Brain pericyte (primary cell): Measurements from ENCODE around the gene MYH9.
A peak's percentile ranks its signal among the peaks of the same experiment; 100 is the strongest.
"Not testable (repeated sequence)": the region's sequence is repeated elsewhere in the genome, so short reads cannot be mapped to it uniquely, and the experiment has no call there.

Experiments used
- DNase-seq: peaks from one replicate; pipeline ENCODE4 v3.0.0-alpha.2; 2012; ENCODE audit warnings: low read depth, low spot score

Gene MYH9

GRCh38 chr22:36293606-36294292, 94.0 kb downstream of the MYH9 start:
- no peak for DNase-seq

GRCh38 chr22:36292823-36293530, 94.8 kb downstream of the MYH9 start:
- DNase-seq: no peak

- no peak for DNase-seq
These were observed 95.7 kb downstream of the MYH9 start for GRCh38 chr22:36291831-36292740.

- not testable (repeated sequence) for DNase-seq
These were observed 97.2 kb downstream of the MYH9 start for GRCh38 chr22:36290391-36291075.

GRCh38 chr22:36289948-36290371, 97.8 kb downstream of the MYH9 start:
- DNase-seq: not testable (repeated sequence)

GRCh38 chr22:36289406-36289870, 98.3 kb downstream of the MYH9 start:
- no peak for DNase-seq

GRCh38 chr22:36288571-36289405, 99.0 kb downstream of the MYH9 start:
- DNase-seq: no peak

- no peak for DNase-seq
These were observed 99.8 kb downstream of the MYH9 start for GRCh38 chr22:36287881-36288515.

GRCh38 chr22:36286096-36286957, 101.4 kb downstream of the MYH9 start:
- DNase-seq: peak; percentile 69

- DNase-seq: no peak
These were observed 102.2 kb downstream of the MYH9 start for GRCh38 chr22:36285545-36285944.

GRCh38 chr22:36285017-36285416, 102.8 kb downstream of the MYH9 start:
- no peak for DNase-seq

- DNase-seq: no peak
These were observed 103.6 kb downstream of the MYH9 start for GRCh38 chr22:36284171-36284571.

- DNase-seq: no peak
These were observed 105.4 kb downstream of the MYH9 start for GRCh38 chr22:36282328-36282831.

GRCh38 chr22:36281781-36282327, 105.9 kb downstream of the MYH9 start:
- no peak for DNase-seq

GRCh38 chr22:36280379-36280778, 107.4 kb downstream of the MYH9 start:
- no peak for DNase-seq

GRCh38 chr22:36279219-36279666, 108.5 kb downstream of the MYH9 start:
- no peak for DNase-seq

- no peak for DNase-seq
These were observed 110.1 kb downstream of the MYH9 start for GRCh38 chr22:36277482-36278291.

- DNase-seq: no peak
These were observed 113.2 kb downstream of the MYH9 start for GRCh38 chr22:36274531-36274930.
